ENCODE measurements around the gene TMEM123.

DNA sequence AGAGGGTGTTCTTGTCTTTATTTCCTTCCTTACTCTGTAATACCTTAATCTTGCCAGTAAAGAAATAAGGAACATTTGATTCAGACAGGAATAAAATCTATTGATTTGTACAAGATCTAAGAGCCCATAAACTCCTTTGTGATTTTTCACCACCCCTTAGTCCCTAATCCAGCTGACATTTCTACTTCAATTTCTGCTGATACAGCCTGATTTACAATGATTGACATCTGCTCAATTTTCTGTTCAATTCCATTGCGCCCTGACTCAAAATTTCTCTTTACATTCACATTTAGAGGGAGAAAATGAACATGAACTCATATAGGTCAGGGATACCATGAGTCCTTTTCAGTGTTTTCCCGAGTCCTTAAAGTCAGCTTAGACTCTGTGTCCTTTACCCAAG lies 27.2 kb upstream of the TMEM123 start:
- TF ChIP-seq, protein P1, sequence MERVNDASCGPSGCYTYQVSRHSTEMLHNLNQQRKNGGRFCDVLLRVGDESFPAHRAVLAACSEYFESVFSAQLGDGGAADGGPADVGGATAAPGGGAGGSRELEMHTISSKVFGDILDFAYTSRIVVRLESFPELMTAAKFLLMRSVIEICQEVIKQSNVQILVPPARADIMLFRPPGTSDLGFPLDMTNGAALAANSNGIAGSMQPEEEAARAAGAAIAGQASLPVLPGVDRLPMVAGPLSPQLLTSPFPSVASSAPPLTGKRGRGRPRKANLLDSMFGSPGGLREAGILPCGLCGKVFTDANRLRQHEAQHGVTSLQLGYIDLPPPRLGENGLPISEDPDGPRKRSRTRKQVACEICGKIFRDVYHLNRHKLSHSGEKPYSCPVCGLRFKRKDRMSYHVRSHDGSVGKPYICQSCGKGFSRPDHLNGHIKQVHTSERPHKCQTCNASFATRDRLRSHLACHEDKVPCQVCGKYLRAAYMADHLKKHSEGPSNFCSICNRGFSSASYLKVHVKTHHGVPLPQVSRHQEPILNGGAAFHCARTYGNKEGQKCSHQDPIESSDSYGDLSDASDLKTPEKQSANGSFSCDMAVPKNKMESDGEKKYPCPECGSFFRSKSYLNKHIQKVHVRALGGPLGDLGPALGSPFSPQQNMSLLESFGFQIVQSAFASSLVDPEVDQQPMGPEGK (CRISPR knock-in tag; IDR thresholded peaks at IDR 0.05; ENCODE audit: borderline replicate concordance): no peak
- TF ChIP-seq BACH2 (CRISPR knock-in tag; IDR thresholded peaks at IDR 0.05; ENCODE audit: borderline replicate concordance) (no peak), TSHZ2 (CRISPR knock-in tag; IDR thresholded peaks at IDR 0.05) (no peak), OSR1 (CRISPR knock-in tag; IDR thresholded peaks at IDR 0.05) (no peak), ISL1 (CRISPR knock-in tag; IDR thresholded peaks at IDR 0.05) (no peak), TCF4 (CRISPR knock-in tag; IDR thresholded peaks at IDR 0.05; ENCODE audit: borderline replicate concordance) (no peak)
- TF ChIP-seq, protein P2, sequence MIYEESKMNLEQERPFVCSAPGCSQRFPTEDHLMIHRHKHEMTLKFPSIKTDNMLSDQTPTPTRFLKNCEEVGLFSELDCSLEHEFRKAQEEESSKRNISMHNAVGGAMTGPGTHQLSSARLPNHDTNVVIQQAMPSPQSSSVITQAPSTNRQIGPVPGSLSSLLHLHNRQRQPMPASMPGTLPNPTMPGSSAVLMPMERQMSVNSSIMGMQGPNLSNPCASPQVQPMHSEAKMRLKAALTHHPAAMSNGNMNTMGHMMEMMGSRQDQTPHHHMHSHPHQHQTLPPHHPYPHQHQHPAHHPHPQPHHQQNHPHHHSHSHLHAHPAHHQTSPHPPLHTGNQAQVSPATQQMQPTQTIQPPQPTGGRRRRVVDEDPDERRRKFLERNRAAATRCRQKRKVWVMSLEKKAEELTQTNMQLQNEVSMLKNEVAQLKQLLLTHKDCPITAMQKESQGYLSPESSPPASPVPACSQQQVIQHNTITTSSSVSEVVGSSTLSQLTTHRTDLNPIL (CRISPR knock-in tag; IDR thresholded peaks at IDR 0.05; ENCODE audit: low read depth): no peak
